Measurements from ENCODE around the gene CST9. TPM values are rescaled to one million over a fixed set of nuclear protein-coding genes. Genes with fewer than 3 reads are reported as not detected.
"Not testable (repeated sequence)": the region's sequence is repeated elsewhere in the genome, so short reads cannot be mapped to it uniquely, and the experiment has no call there.

The CST9 gene
- total RNA-seq, 1 experiment from 2014 or later: not detected

DNA sequence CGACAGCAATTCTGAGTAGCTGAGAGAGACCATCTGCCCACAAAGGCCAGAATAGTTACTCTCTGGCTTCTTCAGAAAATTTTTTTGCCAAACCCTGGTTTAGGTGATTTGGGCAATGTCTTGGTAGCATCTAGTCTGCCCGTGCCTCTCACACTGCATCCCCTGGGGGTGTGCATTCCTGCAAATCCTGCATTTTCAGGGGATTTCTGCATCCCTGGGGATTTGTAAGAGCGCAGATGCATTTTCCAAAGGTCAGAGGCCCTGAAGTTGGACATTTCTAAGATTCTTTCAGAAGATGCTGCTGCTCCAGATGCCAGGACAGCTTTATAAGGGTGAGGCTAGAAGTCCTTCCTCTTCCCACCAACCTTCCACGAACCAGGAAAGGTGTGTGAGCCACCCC, 4.0 kb downstream of the CST9 start:
- no peaks in the 10 kb centered on the region; the same call in 1 of the 2 replicates for H3K27me3 ChIP-seq (ENCODE audit: control insufficient read depth, insufficient read depth, low read length)
- H3K4me3 ChIP-seq (ENCODE audit: insufficient read depth, low read depth, low read length): no peak overlapping the region
- H3K36me3 ChIP-seq (replicated peaks; ENCODE audit: control insufficient read depth, insufficient read depth, low read length): no peaks in the 10 kb centered on the region
- DNase-seq: no peak

DNA sequence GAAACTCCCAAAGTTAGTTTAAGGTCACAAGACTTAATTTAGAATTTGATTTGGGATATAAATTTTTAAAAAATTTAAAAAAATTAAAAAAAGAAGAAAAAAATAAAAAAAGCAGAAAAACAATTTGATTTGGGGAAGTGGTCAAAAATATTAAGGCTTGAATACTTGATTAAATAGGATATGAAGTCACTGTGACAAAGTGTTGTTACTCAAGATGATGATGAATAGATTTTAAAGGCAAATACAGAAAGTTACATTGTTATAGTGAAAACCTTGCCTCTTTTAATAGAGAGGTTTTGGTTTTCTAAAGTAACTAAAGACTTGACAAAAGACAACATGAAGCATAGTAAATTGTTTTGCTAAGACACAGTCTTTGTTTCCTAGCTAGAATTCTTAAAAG, 7.2 kb downstream of the CST9 start:
- Histone ChIP-seq H3K36me3 (replicated peaks; ENCODE audit: control insufficient read depth, insufficient read depth, low read length) (no peaks in the 10 kb centered on the region), H3K27me3 (ENCODE audit: control insufficient read depth, insufficient read depth, low read length) (no peaks in the 10 kb centered on the region; the same call in 1 of the 2 replicates)

DNA sequence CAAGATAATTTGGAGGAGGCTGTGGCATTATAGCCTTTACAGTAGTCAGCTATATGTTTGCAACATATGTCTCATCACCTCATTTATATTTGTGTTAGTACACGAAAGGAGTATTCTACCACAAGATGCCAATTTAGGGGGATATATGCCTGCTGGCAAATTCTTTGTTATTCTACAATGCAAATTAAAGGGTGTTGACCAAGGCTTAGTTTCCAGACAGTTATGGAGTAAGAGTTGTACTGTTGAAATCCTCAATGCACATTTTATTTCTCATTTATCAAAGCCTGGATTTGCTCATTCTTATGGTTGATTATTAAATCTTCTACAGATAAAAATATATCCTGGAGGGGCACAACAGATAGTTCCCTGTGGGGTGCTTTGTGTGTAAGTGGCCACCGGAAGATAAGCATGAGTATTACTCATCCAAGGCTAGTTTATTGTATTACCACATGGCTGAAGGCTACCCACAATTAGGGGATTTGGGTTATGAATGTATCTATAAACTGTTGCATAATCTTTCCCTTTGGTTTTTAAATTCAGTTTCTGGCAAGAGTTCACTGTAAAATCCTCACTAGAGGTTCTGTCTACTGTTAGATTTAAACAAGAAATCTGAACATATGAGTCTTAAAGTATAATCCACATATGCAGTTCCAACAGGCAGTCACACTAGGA, 9.0 kb downstream of the CST9 start:
- Histone ChIP-seq H3K36me3 (replicated peaks; ENCODE audit: control insufficient read depth, insufficient read depth, low read length) (no peaks in the 10 kb centered on the region), H3K4me3 (ENCODE audit: insufficient read depth, low read depth, low read length) (no peak overlapping the region), H3K27me3 (ENCODE audit: control insufficient read depth, insufficient read depth, low read length) (no peaks in the 10 kb centered on the region)
- DNase-seq: no peak

More for the DNA sequence above, 7.2 kb downstream of the CST9 start:
- no peak overlapping the region for H3K4me3 ChIP-seq (ENCODE audit: insufficient read depth, low read depth, low read length)
- DNase-seq: no peak

DNA sequence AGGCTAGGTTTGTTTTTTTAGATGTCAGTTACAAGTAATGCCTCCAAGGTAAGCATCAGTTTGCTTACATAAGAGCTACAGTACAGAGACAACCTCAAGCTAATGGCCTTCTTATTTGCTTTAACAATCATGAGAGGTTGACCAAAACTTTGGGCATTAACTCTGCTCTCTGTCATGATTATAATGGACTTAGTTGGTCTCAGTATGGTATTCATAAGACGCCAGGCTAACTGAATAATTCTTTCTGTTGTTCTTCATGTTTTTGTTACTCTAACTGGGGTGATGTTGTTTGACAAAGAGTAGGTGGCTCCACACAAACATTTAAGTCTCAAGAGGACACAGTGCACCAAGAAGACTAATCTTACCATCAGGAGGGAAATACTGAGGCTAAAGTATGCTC, 9.8 kb downstream of the CST9 start:
- DNase-seq: no peak
- Histone ChIP-seq H3K36me3 (replicated peaks; ENCODE audit: control insufficient read depth, insufficient read depth, low read length) (no peaks in the 10 kb centered on the region), H3K27me3 (ENCODE audit: control insufficient read depth, insufficient read depth, low read length) (no peaks in the 10 kb centered on the region), H3K4me3 (ENCODE audit: insufficient read depth, low read depth, low read length) (no peak overlapping the region)

DNA sequence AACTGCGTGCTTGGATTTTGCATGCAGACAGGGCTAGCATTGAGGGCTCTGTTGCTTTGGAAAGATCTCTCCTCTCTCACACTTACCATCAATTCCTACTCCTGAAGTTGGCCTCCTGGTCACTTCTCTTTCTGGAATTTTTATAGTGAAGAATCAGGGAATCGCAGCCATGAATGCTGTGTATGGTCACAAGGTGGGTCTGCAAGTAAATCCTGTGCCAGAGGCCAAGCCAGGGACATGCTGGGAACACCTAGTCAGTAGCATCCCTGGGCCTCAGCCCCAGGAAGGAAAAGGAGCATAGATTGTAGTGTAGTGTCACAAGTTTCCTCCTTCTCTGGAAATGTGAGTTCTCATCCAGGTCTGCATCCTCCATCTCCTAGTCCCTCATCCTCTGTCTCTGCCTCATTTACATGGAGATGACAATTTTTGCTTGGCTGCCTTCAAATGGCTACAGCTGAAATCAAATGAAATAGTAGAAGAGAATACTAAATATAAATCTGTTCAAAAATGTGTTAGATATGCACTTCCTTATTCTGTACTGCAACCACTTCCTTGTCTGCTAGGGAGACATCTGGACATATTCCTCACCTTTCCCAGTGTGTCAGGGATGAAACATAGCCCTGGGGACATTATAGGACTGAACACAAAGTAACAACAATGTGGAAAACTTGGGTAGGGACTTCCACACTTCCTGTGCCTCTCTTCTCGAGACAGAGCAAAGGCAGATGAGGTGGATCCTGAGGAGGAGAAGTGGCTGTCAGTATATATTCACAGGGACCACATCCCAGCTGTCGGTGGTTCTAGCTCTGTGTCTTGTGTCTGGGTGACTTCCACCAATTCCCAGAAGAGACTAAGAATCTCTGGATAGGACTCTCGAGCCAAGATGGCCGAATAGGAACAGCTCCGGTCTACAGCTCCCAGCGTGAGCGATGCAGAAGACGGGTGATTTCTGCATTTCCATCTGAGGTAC, 17.0 kb downstream of the CST9 start:
- no peak overlapping the region for H3K4me3 ChIP-seq (ENCODE audit: insufficient read depth, low read depth, low read length)
- no peak for DNase-seq
- no peaks in the 10 kb centered on the region for H3K36me3 ChIP-seq (replicated peaks; ENCODE audit: control insufficient read depth, insufficient read depth, low read length)
- H3K27me3 ChIP-seq (ENCODE audit: control insufficient read depth, insufficient read depth, low read length): no peaks in the 10 kb centered on the region; the same call in 1 of the 2 replicates

DNA sequence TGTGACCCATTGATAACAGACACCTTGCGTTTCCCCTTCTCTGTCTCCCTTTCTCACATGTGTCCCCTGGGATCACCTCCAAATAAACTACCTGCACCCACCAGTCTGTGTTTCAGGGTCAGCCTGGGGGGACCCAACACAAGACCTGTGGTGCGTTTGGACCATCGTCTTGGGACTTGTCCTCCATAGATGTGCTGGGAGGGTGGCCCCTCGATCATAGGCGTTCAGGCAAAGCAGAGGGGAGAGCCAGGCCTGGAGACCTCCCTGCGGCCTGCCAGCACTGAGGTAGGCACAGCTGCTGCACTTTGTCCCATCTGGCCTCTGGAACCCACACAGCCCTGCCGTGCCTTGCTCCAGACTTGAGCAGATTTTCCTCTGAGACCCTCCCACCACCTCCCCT, 18.1 kb downstream of the CST9 start:
- H3K27me3 ChIP-seq (ENCODE audit: control insufficient read depth, insufficient read depth, low read length): no peaks in the 10 kb centered on the region; the same call in 1 of the 2 replicates
- no peak overlapping the region for H3K4me3 ChIP-seq (ENCODE audit: insufficient read depth, low read depth, low read length)
- no peaks in the 10 kb centered on the region for H3K36me3 ChIP-seq (replicated peaks; ENCODE audit: control insufficient read depth, insufficient read depth, low read length)
- DNase-seq: no peak

DNA sequence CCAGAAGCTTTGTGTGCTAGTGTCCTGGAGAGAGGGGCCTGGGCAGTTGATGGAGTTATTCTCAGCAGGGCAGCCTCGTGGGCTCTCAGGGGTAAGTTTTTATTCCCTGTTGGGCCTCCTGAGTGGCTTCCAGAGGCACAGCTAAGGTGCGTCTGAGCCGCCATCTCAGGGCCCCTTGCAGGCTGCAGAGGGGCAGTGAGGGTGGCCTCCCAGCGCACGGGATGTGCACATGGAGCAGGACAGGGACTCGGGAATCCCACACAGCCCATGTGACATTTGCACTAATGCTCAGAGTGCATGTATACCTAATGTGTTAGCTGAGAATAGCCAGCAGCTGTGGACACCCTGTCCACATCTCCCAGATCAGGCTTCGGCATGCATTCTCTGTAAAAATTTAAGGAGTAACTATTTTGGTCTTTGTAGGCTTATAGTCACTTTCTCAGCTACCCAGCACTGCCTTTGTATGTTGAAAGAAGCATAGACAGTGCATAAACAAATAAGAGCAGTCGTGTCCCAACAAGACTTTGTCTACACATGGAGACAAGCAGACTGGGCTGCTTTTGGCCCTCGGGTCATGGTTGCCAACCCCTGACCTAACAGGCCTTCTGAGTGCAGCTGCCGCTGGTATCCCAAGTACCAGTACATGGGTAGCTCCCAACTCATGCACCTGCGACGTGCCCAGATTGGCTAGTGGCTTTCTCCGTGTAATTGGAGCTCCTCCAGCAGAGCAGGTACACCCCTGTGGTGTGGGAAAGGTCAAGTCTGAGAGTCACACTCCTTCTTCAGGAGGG, 18.8 kb downstream of the CST9 start:
- no peaks in the 10 kb centered on the region; the same call in 1 of the 2 replicates for H3K27me3 ChIP-seq (ENCODE audit: control insufficient read depth, insufficient read depth, low read length)
- no peak for DNase-seq
- H3K4me3 ChIP-seq (ENCODE audit: insufficient read depth, low read depth, low read length): no peak overlapping the region
- H3K36me3 ChIP-seq (replicated peaks; ENCODE audit: control insufficient read depth, insufficient read depth, low read length): no peaks in the 10 kb centered on the region

DNA sequence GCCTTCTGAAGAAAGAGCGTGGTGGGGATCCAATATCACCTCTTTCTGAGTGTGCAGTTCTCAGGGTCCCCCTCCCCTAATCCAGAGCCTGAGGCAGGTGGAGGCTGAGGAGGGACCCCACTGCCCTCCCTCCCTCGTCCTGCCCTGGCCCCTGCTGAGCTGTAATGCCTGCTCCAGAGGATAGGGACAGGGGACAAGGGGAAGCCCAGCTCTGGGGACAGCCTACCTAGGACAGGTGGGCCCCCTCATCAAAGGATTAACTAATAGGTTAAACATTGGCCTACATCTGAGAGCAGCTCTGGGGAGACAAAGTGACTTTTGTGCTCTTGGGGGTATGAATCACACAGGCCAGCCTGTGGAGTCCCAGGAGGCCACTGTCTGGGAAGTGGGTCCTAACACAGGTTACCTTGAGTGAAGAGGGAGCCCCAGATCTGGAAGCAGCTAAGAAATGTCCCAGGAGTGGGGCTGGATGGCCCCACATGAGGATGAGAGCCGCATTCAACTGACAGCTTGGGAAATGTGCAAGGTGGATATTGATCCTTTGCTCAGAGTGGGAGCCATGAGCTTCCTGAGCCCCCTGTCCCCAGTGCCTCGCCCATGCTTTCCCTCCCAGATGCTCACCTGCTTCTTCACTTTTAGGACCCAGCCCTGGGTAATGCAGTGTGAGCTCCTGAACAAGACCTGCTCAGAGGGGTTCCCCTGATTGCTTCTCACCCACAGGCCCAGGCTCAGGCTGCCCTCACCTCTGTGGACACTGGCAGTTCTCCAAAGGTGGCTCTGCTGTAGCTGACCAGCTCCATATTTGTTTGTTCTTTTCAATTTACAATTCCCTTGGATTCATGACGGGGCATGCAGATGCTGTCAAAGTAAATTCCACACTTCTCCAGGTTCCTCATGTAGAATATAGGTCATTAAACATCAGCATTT, 19.6 kb downstream of the CST9 start:
- DNase-seq: no peak
- Histone ChIP-seq H3K4me3 (ENCODE audit: insufficient read depth, low read depth, low read length) (no peak overlapping the region), H3K36me3 (replicated peaks; ENCODE audit: control insufficient read depth, insufficient read depth, low read length) (no peaks in the 10 kb centered on the region), H3K27me3 (ENCODE audit: control insufficient read depth, insufficient read depth, low read length) (no peaks in the 10 kb centered on the region; the same call in 1 of the 2 replicates)

DNA sequence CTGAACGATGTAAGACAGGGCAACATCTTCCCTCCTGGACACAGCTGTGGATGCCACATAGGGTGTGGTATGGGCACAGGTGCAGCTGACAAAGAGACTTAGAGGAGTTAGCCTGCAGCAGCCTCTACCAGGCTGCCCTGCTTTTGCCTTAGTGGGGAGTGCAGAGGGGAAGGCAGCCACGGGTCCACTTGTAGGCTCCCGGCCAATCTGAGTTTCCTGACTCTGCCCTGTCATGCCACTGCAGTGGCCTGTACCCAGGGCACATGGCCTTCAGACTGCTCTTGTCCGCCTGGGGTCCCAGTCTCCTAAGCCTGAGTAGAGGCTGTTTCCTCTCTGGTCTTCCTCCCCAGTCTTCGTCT, 20.3 kb downstream of the CST9 start:
- H3K4me3 ChIP-seq (ENCODE audit: insufficient read depth, low read depth, low read length): no peak overlapping the region
- H3K36me3 ChIP-seq (replicated peaks; ENCODE audit: control insufficient read depth, insufficient read depth, low read length): no peaks in the 10 kb centered on the region
- no peak for DNase-seq
- no peaks in the 10 kb centered on the region; the same call in 1 of the 2 replicates for H3K27me3 ChIP-seq (ENCODE audit: control insufficient read depth, insufficient read depth, low read length)

DNA sequence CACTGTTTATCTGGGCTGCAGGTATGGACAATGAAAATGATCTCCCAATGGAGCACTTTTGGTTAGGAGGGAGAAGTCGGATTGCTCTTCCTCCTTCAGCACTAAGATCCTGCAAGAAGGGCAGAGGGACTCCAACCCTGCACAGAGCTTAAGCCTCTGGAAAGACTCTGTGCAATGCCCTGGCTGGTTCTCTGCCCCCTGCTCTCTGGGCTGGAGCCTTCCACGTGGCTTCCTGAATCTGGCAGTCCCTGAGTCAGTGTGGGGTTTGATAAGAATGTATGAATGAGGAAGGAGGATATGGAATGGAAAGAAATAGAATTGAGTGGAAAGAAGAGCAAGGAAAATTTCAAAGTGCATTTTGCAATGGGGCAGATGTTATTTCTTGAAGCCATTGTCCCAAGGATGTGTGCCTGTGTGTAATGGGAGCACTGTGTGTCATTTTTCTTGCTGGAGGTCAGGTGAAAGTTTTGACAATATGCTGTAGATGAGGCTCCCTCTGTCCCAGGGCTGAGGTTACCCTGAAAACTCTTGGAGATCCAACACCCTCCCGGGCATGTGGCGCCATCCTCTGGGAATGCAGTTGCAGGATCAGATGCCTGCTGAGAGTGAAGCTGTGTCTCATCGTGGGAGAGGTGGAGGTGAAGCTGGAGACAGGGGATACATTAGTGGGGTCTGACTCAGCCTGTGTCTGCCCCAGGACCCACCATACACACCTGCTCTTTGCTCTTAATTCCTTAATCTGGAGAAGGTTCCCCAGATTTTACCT, 21.1 kb downstream of the CST9 start:
- no peak for DNase-seq
- H3K4me3 ChIP-seq (ENCODE audit: insufficient read depth, low read depth, low read length): no peak overlapping the region
- no peaks in the 10 kb centered on the region; the same call in 1 of the 2 replicates for H3K27me3 ChIP-seq (ENCODE audit: control insufficient read depth, insufficient read depth, low read length)
- H3K36me3 ChIP-seq (replicated peaks; ENCODE audit: control insufficient read depth, insufficient read depth, low read length): no peaks in the 10 kb centered on the region

DNA sequence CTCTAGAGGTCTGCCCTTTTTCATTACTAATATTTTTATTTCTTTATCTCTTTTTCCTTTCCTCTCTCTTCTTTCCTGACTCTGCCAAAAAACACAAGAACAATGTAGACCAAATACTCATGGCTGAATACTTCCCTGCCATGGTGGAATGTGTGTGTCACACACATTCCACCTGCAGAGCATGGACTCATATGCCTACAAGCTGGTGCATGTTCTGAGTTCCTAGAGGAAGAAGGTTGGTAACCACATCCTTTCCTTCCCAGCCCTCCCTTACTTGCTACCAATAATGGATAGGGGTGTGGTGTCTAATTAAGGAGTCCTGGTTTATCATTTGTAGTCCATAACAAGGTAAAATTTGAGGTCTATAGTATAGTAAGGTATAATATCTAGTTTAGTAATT, 22.2 kb downstream of the CST9 start:
- DNase-seq: no peak
- Histone ChIP-seq H3K4me3 (ENCODE audit: insufficient read depth, low read depth, low read length) (no peak overlapping the region), H3K27me3 (ENCODE audit: control insufficient read depth, insufficient read depth, low read length) (no peaks in the 10 kb centered on the region; the same call in 1 of the 2 replicates), H3K36me3 (replicated peaks; ENCODE audit: control insufficient read depth, insufficient read depth, low read length) (no peaks in the 10 kb centered on the region)

DNA sequence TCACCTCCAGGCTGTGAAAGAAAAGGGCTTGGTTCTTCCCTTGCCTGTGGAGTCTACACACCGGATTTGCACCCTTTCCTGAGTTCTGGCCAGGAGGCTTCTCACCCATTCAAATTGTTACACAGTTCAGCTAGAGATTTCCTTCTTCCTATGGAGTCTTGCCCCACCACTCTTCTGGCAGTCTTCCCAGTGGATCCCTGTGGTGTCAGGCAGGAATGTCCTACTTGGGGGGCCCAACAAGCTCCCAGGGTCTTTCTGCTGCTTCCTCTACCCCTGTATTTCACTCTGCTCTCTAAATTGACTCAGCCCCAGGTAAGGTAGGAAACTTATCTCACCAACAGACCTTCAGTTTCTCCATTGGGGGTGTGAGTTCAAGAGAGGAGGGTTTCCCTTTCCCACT, 23.4 kb downstream of the CST9 start:
- H3K4me3 ChIP-seq (ENCODE audit: insufficient read depth, low read depth, low read length): no peak overlapping the region
- H3K27me3 ChIP-seq (ENCODE audit: control insufficient read depth, insufficient read depth, low read length): no peaks in the 10 kb centered on the region; the same call in 1 of the 2 replicates
- DNase-seq: no peak
- H3K36me3 ChIP-seq (replicated peaks; ENCODE audit: control insufficient read depth, insufficient read depth, low read length): no peaks in the 10 kb centered on the region

DNA sequence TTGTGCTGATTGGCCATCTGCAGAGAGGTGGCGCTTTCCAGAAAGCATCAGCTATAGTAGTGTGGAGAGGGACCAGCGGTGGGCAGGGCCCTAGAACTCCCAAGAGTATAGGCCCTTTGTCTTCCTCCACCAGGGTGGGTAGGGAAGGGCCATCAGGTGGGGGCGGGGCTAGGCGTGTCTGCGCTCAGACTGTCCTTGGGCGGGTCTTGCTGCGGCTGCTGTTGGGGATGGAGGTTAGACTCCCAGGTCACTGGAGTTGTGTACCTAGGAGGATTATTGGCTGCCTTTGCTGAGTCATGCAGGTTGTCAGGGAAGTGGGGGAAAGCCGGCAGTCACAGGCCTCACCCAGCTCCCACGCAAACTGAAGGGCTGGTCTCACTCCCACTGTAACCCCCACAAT, 23.9 kb downstream of the CST9 start:
- H3K36me3 ChIP-seq (replicated peaks; ENCODE audit: control insufficient read depth, insufficient read depth, low read length); DNase-seq: not testable (repeated sequence)

More for the DNA sequence above, 23.9 kb downstream of the CST9 start:
- not testable (repeated sequence) for H3K4me3 ChIP-seq (ENCODE audit: insufficient read depth, low read depth, low read length); H3K27me3 ChIP-seq (ENCODE audit: control insufficient read depth, insufficient read depth, low read length)
